H1 (cell line): Measurements from ENCODE around the gene CTBP2. TPM values are rescaled to one million over a fixed set of nuclear protein-coding genes. Genes with fewer than 3 reads are reported as not detected.

Source experiments
- CTCF ChIA-PET: fragments of 300-600 bp; sonication (Branson Sonifier 250); formaldehyde crosslinking; loops from one replicate; lab custom pipeline; 2021; ENCODE audit not compliant: partially characterized antibody; lab: Charles Lee
- POLR2A ChIA-PET: fragments of 300-600 bp; sonication (Branson Sonifier 250); formaldehyde crosslinking; loops from one replicate; lab custom pipeline; 2021; ENCODE audit warnings: inconsistent platforms; ENCODE audit not compliant: partially characterized antibody; lab: Charles Lee
- DNase-seq, 2 experiments: peaks; one replicate each; pipeline versions ENCODE4 v3.0.0 to v3.0.0-alpha.2; 2010 to 2022; ENCODE audit warnings: low spot score in 2 of 2, low read depth in 1 of 2, mixed read lengths in 1 of 2
- FAIRE-seq: peaks from 2 replicates; lab custom pipeline; 2011; peaks lifted over from hg19 to GRCh38; lab: Jason Lieb, UNC
- H2AFZ ChIP-seq: 2 replicates; pipeline ENCODE4 v1.8.1; 2012; ENCODE audit warnings: low read length, inconsistent platforms
- H2AK5ac ChIP-seq: 2 replicates; pipeline ENCODE4 v1.6.1; 2013; ENCODE audit warnings: low read depth, low read length
- H2BK120ac ChIP-seq: replicated peaks from 2 replicates; pipeline ENCODE3; 2013; ENCODE audit warnings: low read depth, low read length, inconsistent platforms
- H2BK12ac ChIP-seq: 2 replicates; pipeline ENCODE4 v1.6.1; 2013; ENCODE audit warnings: low read depth, low read length
- H2BK15ac ChIP-seq: 2 replicates; pipeline ENCODE4 v1.6.1; 2013; ENCODE audit warnings: low read length
- H2BK20ac ChIP-seq: 2 replicates; pipeline ENCODE4 v1.6.1; 2013; ENCODE audit warnings: low read length
- H2BK5ac ChIP-seq: 2 replicates; pipeline ENCODE4 v1.6.1; 2013; ENCODE audit warnings: low read depth, low read length
- H3K14ac ChIP-seq: 2 replicates; pipeline ENCODE4 v1.6.1; 2013; ENCODE audit warnings: inconsistent platforms; ENCODE audit not compliant: insufficient read length
- H3K18ac ChIP-seq: 2 replicates; pipeline ENCODE4 v1.6.1; 2013; ENCODE audit warnings: low read length; ENCODE audit errors: extremely low read depth
- H3K23ac ChIP-seq: 2 replicates; pipeline ENCODE4 v1.6.1; 2013; ENCODE audit warnings: inconsistent platforms; ENCODE audit not compliant: insufficient read length
- H3K23me2 ChIP-seq: 2 replicates; pipeline ENCODE4 v1.6.1; 2013; ENCODE audit warnings: low read depth, low read length
- H3K27ac ChIP-seq: 2 replicates; pipeline ENCODE4 v1.6.1; 2011; ENCODE audit warnings: low read depth, low read length, inconsistent platforms
- H3K27me3 ChIP-seq, 4 experiments: replicated peaks in 1 of 4; 1 replicate in 1 of 4; 2 replicates in 3 of 4; pipeline versions ENCODE4 v1.6.1 to v1.8.1; 2011 to 2013; ENCODE audit warnings: low read length in 3 of 4, mild to moderate bottlenecking in 3 of 4, inconsistent platforms in 2 of 4, mixed read lengths in 2 of 4, moderate library complexity in 1 of 4; ENCODE audit not compliant: control insufficient read depth in 3 of 4, insufficient read depth in 3 of 4; ENCODE audit errors: extremely low read depth in 1 of 4
- H3K36me3 ChIP-seq, 4 experiments: 2 replicates each; pipeline versions ENCODE4 v1.6.1 to v1.8.1; 2011 to 2013; ENCODE audit warnings: mild to moderate bottlenecking in 4 of 4, low read length in 3 of 4, moderate library complexity in 2 of 4, control low read depth in 1 of 4, inconsistent platforms in 1 of 4; ENCODE audit not compliant: insufficient read depth in 4 of 4, control insufficient read depth in 2 of 4
- H3K4ac ChIP-seq: replicated peaks from 2 replicates; pipeline ENCODE3; 2013; ENCODE audit warnings: low read length, low read depth, mixed read lengths, inconsistent platforms; ENCODE audit not compliant: insufficient read length
- H3K4me1 ChIP-seq, 4 experiments: replicated peaks in 1 of 4; 1 replicate in 1 of 4; 2 replicates in 3 of 4; pipeline versions ENCODE4 v1.6.1 to v1.8.1; 2011 to 2013; ENCODE audit warnings: low read length in 3 of 4, inconsistent platforms in 2 of 4, mixed read lengths in 1 of 4; ENCODE audit not compliant: insufficient read depth in 4 of 4, control insufficient read depth in 3 of 4
- H3K4me2 ChIP-seq, 2 experiments: 2 replicates each; pipeline versions ENCODE4 v1.6.1 to v1.8.1; 2011 to 2013; ENCODE audit warnings: low read depth in 2 of 2, low read length in 2 of 2, control low read depth in 1 of 2, inconsistent platforms in 1 of 2, mild to moderate bottlenecking in 1 of 2; ENCODE audit not compliant: insufficient read depth in 1 of 2
- H3K4me3 ChIP-seq, 4 experiments: fragments of 200-600, 300-600 bp in 1 of 4; sonication (generic), shearing (Covaris generic), sonication (Bioruptor Twin) in 1 of 4; 2 replicates each; pipeline versions ENCODE4 v1.5.1 to v1.8.1; 2011 to 2016; ENCODE audit warnings: low read length in 4 of 4, low read depth in 3 of 4, control low read depth in 2 of 4, inconsistent platforms in 2 of 4, mild to moderate bottlenecking in 2 of 4, mixed read lengths in 1 of 4, moderate library complexity in 1 of 4; ENCODE audit not compliant: insufficient read depth in 2 of 4; ENCODE audit errors: extremely low read depth in 1 of 4
- H3K56ac ChIP-seq: replicated peaks from 2 replicates; pipeline ENCODE3; 2013; ENCODE audit warnings: low read depth, mild to moderate bottlenecking, mixed read lengths, low read length, inconsistent platforms; ENCODE audit not compliant: insufficient read length
- H3K79me1 ChIP-seq: 2 replicates; pipeline ENCODE4 v1.6.1; 2013; ENCODE audit warnings: low read depth, low read length, control low read depth
- H3K79me2 ChIP-seq, 2 experiments: 2 replicates each; pipeline versions ENCODE4 v1.6.1 to v1.8.1; 2012 to 2013; ENCODE audit warnings: low read length in 2 of 2, mild to moderate bottlenecking in 2 of 2, inconsistent platforms in 1 of 2; ENCODE audit not compliant: insufficient read depth in 2 of 2, control insufficient read depth in 1 of 2
- H3K9ac ChIP-seq, 4 experiments: replicated peaks in 1 of 4; 1 replicate in 1 of 4; 2 replicates in 3 of 4; pipeline versions ENCODE4 v1.6.1 to v1.8.1; 2011 to 2013; ENCODE audit warnings: low read depth in 3 of 4, low read length in 3 of 4, control low read depth in 2 of 4, mild to moderate bottlenecking in 2 of 4, moderate library complexity in 2 of 4, inconsistent platforms in 1 of 4; ENCODE audit errors: extremely low read depth in 1 of 4
- H3K9me3 ChIP-seq, 2 experiments: 2 replicates each; pipeline versions ENCODE4 v1.6.1 to v1.8.1; 2012 to 2013; ENCODE audit warnings: mild to moderate bottlenecking in 2 of 2, moderate library complexity in 2 of 2, control low read depth in 1 of 2, inconsistent platforms in 1 of 2, low read depth in 1 of 2, low read length in 1 of 2, mixed read lengths in 1 of 2; ENCODE audit not compliant: insufficient read depth in 2 of 2
- H4K20me1 ChIP-seq, 2 experiments: replicated peaks in 1 of 2; 2 replicates each; pipeline versions ENCODE3 to v1.8.1; 2011 to 2013; ENCODE audit warnings: inconsistent platforms in 2 of 2, low read length in 2 of 2, mild to moderate bottlenecking in 1 of 2; ENCODE audit not compliant: insufficient read depth in 2 of 2, control insufficient read depth in 1 of 2
- H4K5ac ChIP-seq: 2 replicates; pipeline ENCODE4 v1.6.1; 2013; ENCODE audit warnings: low read length, low read depth, mixed read lengths, inconsistent platforms; ENCODE audit not compliant: insufficient read length
- H4K8ac ChIP-seq: 2 replicates; pipeline ENCODE4 v1.8.0; 2013; ENCODE audit warnings: mild to moderate bottlenecking, moderate library complexity, low read length, inconsistent platforms; ENCODE audit not compliant: insufficient read depth; ENCODE audit errors: extremely low read depth
- H4K91ac ChIP-seq: replicated peaks from 2 replicates; pipeline ENCODE3; 2013; ENCODE audit warnings: low read length, mixed read lengths, inconsistent platforms; ENCODE audit not compliant: insufficient read length
- BACH1 ChIP-seq: IDR thresholded peaks from 2 replicates; pipeline ENCODE4 v1.6.1; 2012; ENCODE audit warnings: low read length, improper control_type of control experiment
- E2F6 ChIP-seq: IDR thresholded peaks from 2 replicates; pipeline ENCODE4 v1.6.1; 2012; ENCODE audit warnings: inconsistent platforms
- JUND ChIP-seq: IDR thresholded peaks from 2 replicates; pipeline ENCODE4 v1.6.1; 2011; ENCODE audit warnings: mild to moderate bottlenecking, improper control_type of control experiment, low read length
- KDM5A ChIP-seq: fragments of 200-600 bp; IDR thresholded peaks from 2 replicates; pipeline ENCODE4 v1.7.1; 2012; ENCODE audit warnings: mild to moderate bottlenecking, low read length, inconsistent platforms, mixed read lengths
- POLR2AphosphoS5 ChIP-seq: IDR thresholded peaks from 2 replicates; pipeline ENCODE4 v1.6.1; 2011; ENCODE audit warnings: low read depth, low read length
- RBBP5 ChIP-seq: IDR thresholded peaks from 2 replicates; pipeline ENCODE4 v1.7.1; 2012; ENCODE audit warnings: low read depth, mild to moderate bottlenecking, inconsistent platforms, low read length, moderate library complexity, borderline replicate concordance
- SP1 ChIP-seq: IDR thresholded peaks from 2 replicates; pipeline ENCODE4 v1.6.1; 2011; ENCODE audit warnings: low read depth, low read length
- TCF12 ChIP-seq: IDR thresholded peaks from 2 replicates; pipeline ENCODE4 v1.6.1; 2011; ENCODE audit warnings: low read depth, mild to moderate bottlenecking, low read length
- WGBS, 2 experiments: shearing (Covaris generic) in 1 of 2; methylation state at CpG; one replicate each; pipeline versions ENCODE4 v1.1.6 to v1.1.7; 2013 to 2015; ENCODE audit warnings: low lambda C conversion rate in 2 of 2, mixed read lengths in 2 of 2, inconsistent platforms in 1 of 2, low coverage in 1 of 2, missing lambda C conversion rate in 1 of 2; ENCODE audit not compliant: insufficient replicate concordance in 2 of 2, insufficient coverage in 1 of 2, insufficient read length in 1 of 2; ENCODE audit errors: extremely low coverage in 1 of 2, missing lambda C conversion rate in 1 of 2; 5-methylcytosine and 5-hydroxymethylcytosine counted together
- polyA plus RNA-seq, 7 experiments: library from polyadenylated mRNA; depleted of rRNA in 3 of 7; stranded (reverse) in 5 of 7; unstranded in 2 of 7; fragments of >200 nt in 5 of 7; fragments of 200-250 nt in 2 of 7; gene quantifications; 1 replicate in 5 of 7; 2 replicates in 1 of 7; 4 replicates in 1 of 7; pipeline versions ENCODE4 v1.2.1 to v1.2.3, GENCODE V29; 2011 to 2013; ENCODE audit warnings: missing spikeins in 2 of 7, mixed read lengths in 2 of 7
- total RNA-seq: library from RNA; stranded (reverse); fragmentation: NEBNext Ultra II Directional; extraction: Animal tissue kit (Norgen Biotek cat#: 25700); gene quantifications from 2 replicates; pipeline ENCODE4 v1.2.1, GENCODE V29; 2021

Gene CTBP2
- total and polyA plus RNA-seq, 2 of the 8 experiments (the other 6 are each of a cell fraction or from before 2014, with no cell fraction given): 208 to 221 TPM

GRCh38 chr10:125159486-125159931 lies 854 bp downstream of the CTBP2 start:
- H3K23ac ChIP-seq: no peak overlapping the region
- H3K9me3 ChIP-seq: no peaks in the 10 kb centered on the region
- peaks cover 13% of the 10 kb centered on the region; the same call in 1 of the 2 replicates for H3K23me2 ChIP-seq
- H3K4ac ChIP-seq: no peak overlapping the region
- H3K56ac ChIP-seq: no peak overlapping the region
- H3K14ac ChIP-seq: no peak overlapping the region
- H3K4me1 ChIP-seq: peaks cover 6 to 16% (median 10%) of the 10 kb centered on the region in 4 experiments
- H2BK120ac ChIP-seq: no peak overlapping the region
- H3K79me2 ChIP-seq: peaks cover 38 to 59% of the 10 kb centered on the region in 2 experiments
- FAIRE-seq: no peak
- H3K79me1 ChIP-seq: no peaks in the 10 kb centered on the region
- H3K4me3 ChIP-seq: peak overlapping the region; percentile 58 to 95 (median 74)
- H4K5ac ChIP-seq: no peak overlapping the region
- peak in 1 of 2 experiments; percentile 48 for DNase-seq
- CTCF ChIA-PET: no interaction called here
- H2BK15ac ChIP-seq: no peak overlapping the region
- peaks cover 0 to 5% of the 10 kb centered on the region in 2 experiments for H4K20me1 ChIP-seq
- H2AK5ac ChIP-seq: no peak overlapping the region
- WGBS, 2 experiments: 4% methylated on average over 4 of the region's 66 CpGs; no CpG with 5 or more reads in 1 of the 2 experiments
- peak overlapping the region; percentile 89; the same call in 1 of the 2 replicates for H4K8ac ChIP-seq
- peak overlapping the region in 1 of 2 experiments; percentile 48; a peak in 3 of 4 replicates for H3K4me2 ChIP-seq
- H2AFZ ChIP-seq: no peak overlapping the region
- POLR2A ChIA-PET: interaction anchor here (0.6 kb wide), 1 partner anchor 178 kb away, joined by 4 read pairs; no protein-coding TSS in a partner anchor
- H2BK12ac ChIP-seq: no peak overlapping the region
- no peak overlapping the region; the same call in 1 of the 2 replicates for H3K18ac ChIP-seq
- H4K91ac ChIP-seq: no peak overlapping the region
- peak overlapping the region in 3 of 4 experiments; percentile 53 to 95 (median 68); a peak in 4 of 7 replicates for H3K9ac ChIP-seq
- peak overlapping the region; percentile 21; the same call in 1 of the 2 replicates for H3K27ac ChIP-seq
- TF ChIP-seq SP1: no peak
- TF ChIP-seq RBBP5: 0 out of 2 replicates have a peak, but pooled peaks have one; percentile 16
- TF ChIP-seq E2F6: no peak
- no peak for TF ChIP-seq KDM5A
- TF ChIP-seq TCF12: no peak
- no peak for TF ChIP-seq POLR2AphosphoS5
- no peak for TF ChIP-seq JUND
- no peak for TF ChIP-seq BACH1
- peaks cover 0 to 5% (median 2%) of the 10 kb centered on the region in 4 experiments; a peak in 2 of 8 replicates for H3K36me3 ChIP-seq
- H2BK5ac ChIP-seq: no peak overlapping the region
- no peak overlapping the region for H2BK20ac ChIP-seq
- H3K27me3 ChIP-seq: no peaks in the 10 kb centered on the region
